Measurements from ENCODE around the gene PRR15. TPM values are rescaled to one million over a fixed set of nuclear protein-coding genes. Genes with fewer than 3 reads are reported as not detected.

The PRR15 gene
- total RNA-seq, 2 experiments from 2014 or later, result not detected

DNA sequence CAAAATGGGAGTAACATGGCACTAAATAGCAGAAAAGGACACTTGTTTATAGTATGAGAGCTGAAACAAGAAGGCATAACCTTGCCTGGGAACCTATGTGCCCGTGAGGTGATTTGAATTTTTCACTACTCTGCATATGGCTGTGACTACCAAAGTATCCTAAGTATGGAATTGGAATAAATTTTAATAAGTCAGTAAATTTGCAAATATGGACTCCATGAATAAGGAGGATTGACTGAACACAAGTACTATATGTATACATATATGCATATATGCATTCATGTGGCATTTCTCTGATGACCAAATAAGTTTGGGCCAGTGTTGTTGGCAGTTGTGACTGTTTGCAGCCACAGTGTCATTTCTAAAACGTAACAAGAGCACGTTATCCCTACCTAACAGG lies 34.5 kb downstream of the PRR15 start:
- Histone ChIP-seq H3K4me2 (ENCODE audit: low read length) (no peak overlapping the region), H3K4me3 (ENCODE audit: low read depth, low read length, poor library complexity, severe bottlenecking) (no peak overlapping the region), H3K4me1 (ENCODE audit: insufficient read depth, low read length, poor library complexity, severe bottlenecking) (no peaks in the 10 kb centered on the region), H3K9me2 (ENCODE audit: insufficient read depth, low read length) (no peaks in the 10 kb centered on the region), H3K79me2 (ENCODE audit: insufficient read depth, low read depth, low read length) (no peaks in the 10 kb centered on the region), H3K9me3 (ENCODE audit: low read length) (no peaks in the 10 kb centered on the region), H4K20me1 (ENCODE audit: insufficient read depth, low read length) (no peaks in the 10 kb centered on the region), H2AFZ (ENCODE audit: low read length) (no peak overlapping the region), H3K36me3 (ENCODE audit: insufficient read depth, low read length) (no peaks in the 10 kb centered on the region), H3K27ac (ENCODE audit: low read depth, low read length, poor library complexity, severe bottlenecking) (no peak overlapping the region)
- TF ChIP-seq CTCF (conservative IDR thresholded peaks at IDR 0.05; ENCODE audit: low read length) (no peak), EZH2phosphoT487 (IDR thresholded peaks at IDR 0.05; ENCODE audit: borderline replicate concordance, low read depth, low read length) (no peak)
- no TSS peak for BruUV-seq (replicated peaks)
- no peak for DNase-seq (ENCODE audit: low spot score)
- ChIA-PET POLR2A (no interaction called here), CTCF (ENCODE audit: unreplicated experiment) (no interaction called here)
- intact Hi-C loops (cut with micrococcal nuclease; ENCODE audit: unreplicated experiment), result no loop called here

DNA sequence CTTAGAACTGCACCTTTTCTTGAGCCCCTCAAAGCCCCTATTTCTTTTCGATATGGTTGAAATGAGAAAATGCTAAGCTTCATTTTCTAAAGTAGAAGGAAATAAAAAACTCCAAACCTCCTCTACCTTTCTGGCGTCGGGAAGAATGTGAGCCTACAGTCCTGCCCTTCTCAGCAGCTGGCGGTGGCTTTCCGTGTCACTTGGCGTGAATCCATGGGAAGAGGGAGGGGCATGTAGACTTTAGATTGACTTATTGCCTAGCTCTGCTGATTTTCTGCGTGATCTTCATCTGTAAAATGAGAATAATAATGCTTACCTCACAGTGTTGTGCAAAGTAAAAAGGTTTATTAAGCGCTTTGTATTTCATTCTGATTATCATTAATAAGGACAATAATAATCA lies 35.0 kb downstream of the PRR15 start:
- no peaks in the 10 kb centered on the region for H3K36me3 ChIP-seq (ENCODE audit: insufficient read depth, low read length)
- CTCF ChIA-PET (ENCODE audit: unreplicated experiment), result no interaction called here
- TF ChIP-seq EZH2phosphoT487 (IDR thresholded peaks at IDR 0.05; ENCODE audit: borderline replicate concordance, low read depth, low read length) (no peak), CTCF (conservative IDR thresholded peaks at IDR 0.05; ENCODE audit: low read length) (no peak)
- DNase-seq (ENCODE audit: low spot score), result no peak
- BruUV-seq (replicated peaks), result no TSS peak
- H3K9me3 ChIP-seq (ENCODE audit: low read length), result no peaks in the 10 kb centered on the region
- POLR2A ChIA-PET, result no interaction called here
- H3K79me2 ChIP-seq (ENCODE audit: insufficient read depth, low read depth, low read length), result no peaks in the 10 kb centered on the region
- no peaks in the 10 kb centered on the region for H3K4me1 ChIP-seq (ENCODE audit: insufficient read depth, low read length, poor library complexity, severe bottlenecking)
- no peak overlapping the region for H2AFZ ChIP-seq (ENCODE audit: low read length)
- H3K4me2 ChIP-seq (ENCODE audit: low read length), result no peak overlapping the region
- no peaks in the 10 kb centered on the region for H3K9me2 ChIP-seq (ENCODE audit: insufficient read depth, low read length)
- no peaks in the 10 kb centered on the region for H4K20me1 ChIP-seq (ENCODE audit: insufficient read depth, low read length)
- intact Hi-C loops (cut with micrococcal nuclease; ENCODE audit: unreplicated experiment), result no loop called here
- no peak overlapping the region for H3K27ac ChIP-seq (ENCODE audit: low read depth, low read length, poor library complexity, severe bottlenecking)
- no peak overlapping the region for H3K4me3 ChIP-seq (ENCODE audit: low read depth, low read length, poor library complexity, severe bottlenecking)

DNA sequence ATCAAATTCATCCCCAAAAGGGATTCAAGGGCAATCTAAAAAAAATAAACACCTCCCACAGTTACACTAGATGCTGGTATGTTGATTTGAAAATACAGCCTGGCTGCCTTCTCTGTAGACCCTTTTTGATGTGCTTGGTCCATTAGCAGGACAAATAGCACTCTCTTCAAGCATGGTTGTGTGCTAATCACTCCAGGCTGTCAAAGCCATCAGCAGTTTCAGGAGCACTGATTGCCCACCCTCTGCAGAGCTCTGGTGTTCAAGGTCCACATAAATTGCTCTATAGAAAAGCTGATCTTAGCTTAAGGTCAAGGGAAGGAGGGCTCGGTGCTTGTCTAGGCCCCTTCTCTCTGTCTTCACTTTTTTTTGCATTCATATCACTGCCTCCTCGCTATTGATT lies 35.4 kb downstream of the PRR15 start:
- no TSS peak for BruUV-seq (replicated peaks)
- H3K4me1 ChIP-seq (ENCODE audit: insufficient read depth, low read length, poor library complexity, severe bottlenecking), result no peaks in the 10 kb centered on the region
- ChIA-PET CTCF (ENCODE audit: unreplicated experiment) (no interaction called here), POLR2A (no interaction called here)
- no peak for DNase-seq (ENCODE audit: low spot score)
- intact Hi-C loops (cut with micrococcal nuclease; ENCODE audit: unreplicated experiment), result no loop called here
- no peaks in the 10 kb centered on the region for H3K36me3 ChIP-seq (ENCODE audit: insufficient read depth, low read length)
- TF ChIP-seq EZH2phosphoT487 (IDR thresholded peaks at IDR 0.05; ENCODE audit: borderline replicate concordance, low read depth, low read length), result no peak
- TF ChIP-seq CTCF (conservative IDR thresholded peaks at IDR 0.05; ENCODE audit: low read length), result no peak
- H3K4me3 ChIP-seq (ENCODE audit: low read depth, low read length, poor library complexity, severe bottlenecking), result no peak overlapping the region
- H3K9me2 ChIP-seq (ENCODE audit: insufficient read depth, low read length), result no peaks in the 10 kb centered on the region
- H2AFZ ChIP-seq (ENCODE audit: low read length), result no peak overlapping the region
- no peaks in the 10 kb centered on the region for H3K9me3 ChIP-seq (ENCODE audit: low read length)
- H3K27ac ChIP-seq (ENCODE audit: low read depth, low read length, poor library complexity, severe bottlenecking), result no peak overlapping the region
- no peak overlapping the region for H3K4me2 ChIP-seq (ENCODE audit: low read length)
- H3K79me2 ChIP-seq (ENCODE audit: insufficient read depth, low read depth, low read length), result no peaks in the 10 kb centered on the region
- H4K20me1 ChIP-seq (ENCODE audit: insufficient read depth, low read length), result no peaks in the 10 kb centered on the region
